HG02981 (cell line): Measurements from ENCODE around the gene MRPL1.
"Not testable (repeated sequence)": the region's sequence is repeated elsewhere in the genome, so short reads cannot be mapped to it uniquely, and the experiment has no call there.

Experiments
- ATAC-seq: cut with Tn5 transposase; IDR thresholded peaks from one replicate; pipeline ENCODE4 v1.9.1; 2021; ENCODE audit warnings: mild to moderate bottlenecking, moderate library complexity; ENCODE audit not compliant: unreplicated experiment

Gene MRPL1

DNA sequence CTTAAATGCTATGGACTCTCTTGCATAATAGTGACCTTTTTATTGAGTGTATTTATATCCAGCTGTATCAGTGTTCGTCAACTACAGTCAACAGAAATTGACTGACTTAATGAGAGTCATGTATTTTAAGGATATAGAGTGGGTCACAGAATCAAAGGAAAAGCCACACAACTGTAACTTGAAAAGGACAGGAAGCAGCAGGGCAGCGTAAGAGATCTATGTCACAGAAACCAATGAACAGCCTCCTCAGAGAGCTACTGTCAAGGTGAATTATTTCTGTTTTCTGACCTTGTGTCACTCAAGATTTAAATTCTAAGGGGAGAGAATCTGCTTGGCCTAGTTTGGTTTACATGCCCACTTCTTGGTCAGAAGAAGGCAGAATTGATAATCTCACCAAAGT lies 100.4 kb downstream of the MRPL1 start:
- no peak for ATAC-seq

DNA sequence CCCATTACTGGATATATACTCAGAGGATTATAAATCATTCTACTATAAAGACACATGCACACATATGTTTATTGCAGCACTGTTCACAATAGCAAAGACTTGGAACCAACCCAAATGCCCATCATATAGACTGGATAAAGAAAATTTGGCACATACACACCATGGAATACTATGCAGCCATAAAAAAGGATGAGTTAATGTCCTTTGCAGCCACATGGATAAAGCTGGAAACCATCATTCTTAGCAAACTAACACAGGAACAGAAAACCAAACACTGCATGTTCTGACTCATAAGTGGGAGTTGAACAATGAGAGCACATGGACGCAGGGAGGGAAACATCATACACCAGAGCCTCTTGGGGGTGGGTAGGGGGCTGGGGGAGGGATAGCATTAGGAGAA lies 111.0 kb downstream of the MRPL1 start:
- ATAC-seq: not testable (repeated sequence)

- not testable (repeated sequence) for ATAC-seq
These were observed 120.4 kb downstream of the MRPL1 start for GRCh38 chr4:77982900-77983540.

- not testable (repeated sequence) for ATAC-seq
These were observed 121.1 kb downstream of the MRPL1 start for GRCh38 chr4:77983612-77984311.

- ATAC-seq: no peak
These were observed 127.3 kb downstream of the MRPL1 start for GRCh38 chr4:77989968-77990367.

- ATAC-seq: no peak
These were observed 127.8 kb downstream of the MRPL1 start for GRCh38 chr4:77990456-77990855.

- ATAC-seq: no peak
These were observed 128.3 kb downstream of the MRPL1 start for GRCh38 chr4:77990904-77991358.

GRCh38 chr4:77992581-77992980 lies 130.0 kb downstream of the MRPL1 start:
- no peak for ATAC-seq

DNA sequence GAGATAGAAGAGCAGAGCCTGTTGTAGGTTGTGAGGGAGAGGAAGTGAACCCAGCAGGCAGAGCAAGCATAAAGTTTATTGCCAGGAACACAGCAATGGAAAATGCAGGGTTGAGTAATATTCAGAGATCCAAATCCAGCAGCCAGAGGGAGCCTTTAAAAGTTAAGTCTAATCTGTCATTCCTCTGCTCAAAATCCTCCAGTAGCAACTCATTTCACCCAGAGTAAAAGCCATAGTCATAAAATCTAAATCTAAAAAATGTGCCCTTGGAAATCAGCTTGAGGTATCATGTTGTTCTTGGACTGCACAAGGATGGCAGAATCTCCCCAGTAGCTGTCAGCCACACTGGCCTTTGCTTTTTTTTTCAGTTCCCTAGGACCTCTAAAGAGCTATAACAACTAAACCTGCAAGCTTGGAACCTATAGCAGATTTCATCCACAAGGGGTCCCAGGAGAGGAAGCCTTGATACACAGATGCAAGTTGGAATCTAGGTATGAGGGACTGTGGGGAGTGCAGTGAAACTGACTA lies 131.6 kb downstream of the MRPL1 start:
- peak; percentile 82 for ATAC-seq

GRCh38 chr4:77996076-77996475 lies 133.4 kb downstream of the MRPL1 start:
- no peak for ATAC-seq

- ATAC-seq: no peak
These were observed 138.9 kb downstream of the MRPL1 start for GRCh38 chr4:78001531-78001930.

- no peak for ATAC-seq
These were observed 139.6 kb downstream of the MRPL1 start for GRCh38 chr4:78002260-78002659.
